ENCODE results near the gene MXD4. TPM values are rescaled to one million over a fixed set of nuclear protein-coding genes. Genes with fewer than 3 reads are reported as not detected.

Gene MXD4
- total RNA-seq, 1 experiment from 2014 or later: 12.8 TPM

GRCh38 chr4:2257361-2258081, 4.4 kb downstream of the MXD4 start:
- no TSS peak for BruUV-seq (replicated peaks)
- CTCF ChIA-PET: no interaction called here
- no peak overlapping the region for H3K4me3 Mint-ChIP-seq (ENCODE audit: low read depth, unreplicated experiment)
- no peak for DNase-seq
- no peak for TF ChIP-seq CTCF (IDR thresholded peaks at IDR 0.05; ENCODE audit: unreplicated experiment)
- no peaks in the 10 kb centered on the region for H3K27me3 Mint-ChIP-seq (ENCODE audit: unreplicated experiment)
- peaks cover 9% of the 10 kb centered on the region for H3K36me3 Mint-ChIP-seq (ENCODE audit: insufficient read depth, unreplicated experiment)
- no peak overlapping the region for H3K27ac Mint-ChIP-seq (ENCODE audit: unreplicated experiment)
- H3K4me1 Mint-ChIP-seq (ENCODE audit: low read depth, unreplicated experiment): no peaks in the 10 kb centered on the region
- intact Hi-C loops (cut with micrococcal nuclease; ENCODE audit: unreplicated experiment): no loop called here
- H3K9me3 Mint-ChIP-seq (ENCODE audit: low read depth, unreplicated experiment): no peaks in the 10 kb centered on the region

DNA sequence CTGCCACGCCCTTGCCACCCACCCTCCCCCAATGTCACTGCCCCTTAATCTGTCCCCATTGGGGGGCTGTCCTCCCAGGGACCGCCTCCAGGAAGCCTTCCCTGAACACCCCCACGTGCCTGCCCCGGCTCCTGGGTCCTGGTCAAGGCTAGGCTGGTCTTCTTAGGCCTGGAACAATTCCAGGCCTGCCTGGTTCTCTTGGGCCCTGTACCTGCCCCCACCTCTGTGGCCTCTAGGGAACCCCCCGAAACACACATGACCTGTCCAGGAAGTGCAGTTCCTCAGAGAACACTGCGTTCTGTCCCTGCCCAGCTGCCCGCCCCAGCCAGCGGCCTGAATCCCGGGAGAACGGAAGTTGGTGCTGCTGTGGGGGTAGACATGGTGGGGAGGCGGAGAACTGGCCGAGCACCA, 5.1 kb downstream of the MXD4 start:
- CTCF ChIA-PET: no interaction called here
- no peak overlapping the region for H3K27ac Mint-ChIP-seq (ENCODE audit: unreplicated experiment)
- intact Hi-C loops (cut with micrococcal nuclease; ENCODE audit: unreplicated experiment): no loop called here

DNA sequence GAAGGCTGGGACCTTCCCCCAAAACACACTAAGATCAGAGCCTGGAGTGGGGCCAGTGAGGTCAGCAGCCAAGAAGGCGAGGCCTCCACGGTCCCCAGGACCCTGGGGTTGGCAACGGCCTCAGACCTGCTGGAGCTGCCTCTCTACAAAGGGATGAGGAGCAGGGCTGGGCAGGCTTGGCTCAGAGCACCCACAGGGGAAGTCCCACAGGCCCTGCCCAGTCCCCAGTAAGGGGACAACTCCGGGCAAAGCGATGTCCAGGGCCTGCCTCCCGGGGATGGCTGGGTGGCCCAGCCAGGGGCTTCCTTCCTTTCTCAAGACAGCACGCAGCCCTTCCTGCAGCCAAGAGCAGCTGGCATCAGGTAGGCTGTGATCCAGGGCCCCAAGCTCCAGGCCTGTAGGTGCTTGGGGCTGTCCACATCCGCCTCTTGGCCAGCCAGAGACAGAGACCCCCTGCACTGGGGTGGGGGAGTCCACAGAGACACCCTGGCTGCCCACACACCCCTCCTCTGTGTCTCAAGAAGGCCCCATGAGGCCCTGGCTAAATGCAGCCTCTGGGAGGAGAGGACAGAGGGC, 5.7 kb downstream of the MXD4 start:
- H3K36me3 Mint-ChIP-seq (ENCODE audit: insufficient read depth, unreplicated experiment): no peaks in the 10 kb centered on the region
- H3K9me3 Mint-ChIP-seq (ENCODE audit: low read depth, unreplicated experiment): no peaks in the 10 kb centered on the region
- no peaks in the 10 kb centered on the region for H3K4me1 Mint-ChIP-seq (ENCODE audit: low read depth, unreplicated experiment)
- intact Hi-C loops (cut with micrococcal nuclease; ENCODE audit: unreplicated experiment): no loop called here
- no peak overlapping the region for H3K27ac Mint-ChIP-seq (ENCODE audit: unreplicated experiment)
- DNase-seq: no peak
- no TSS peak for BruUV-seq (replicated peaks)
- no peak for TF ChIP-seq CTCF (IDR thresholded peaks at IDR 0.05; ENCODE audit: unreplicated experiment)
- CTCF ChIA-PET: no interaction called here
- H3K4me3 Mint-ChIP-seq (ENCODE audit: low read depth, unreplicated experiment): no peak overlapping the region
- no peaks in the 10 kb centered on the region for H3K27me3 Mint-ChIP-seq (ENCODE audit: unreplicated experiment)

More for the DNA sequence above, 5.1 kb downstream of the MXD4 start:
- Mint-ChIP-seq H3K4me1 (ENCODE audit: low read depth, unreplicated experiment) (no peaks in the 10 kb centered on the region), H3K27me3 (ENCODE audit: unreplicated experiment) (no peaks in the 10 kb centered on the region), H3K36me3 (ENCODE audit: insufficient read depth, unreplicated experiment) (peaks cover 2% of the 10 kb centered on the region), H3K4me3 (ENCODE audit: low read depth, unreplicated experiment) (no peak overlapping the region), H3K9me3 (ENCODE audit: low read depth, unreplicated experiment) (no peaks in the 10 kb centered on the region)
- no TSS peak for BruUV-seq (replicated peaks)
- DNase-seq: no peak
- TF ChIP-seq CTCF (IDR thresholded peaks at IDR 0.05; ENCODE audit: unreplicated experiment): no peak

DNA sequence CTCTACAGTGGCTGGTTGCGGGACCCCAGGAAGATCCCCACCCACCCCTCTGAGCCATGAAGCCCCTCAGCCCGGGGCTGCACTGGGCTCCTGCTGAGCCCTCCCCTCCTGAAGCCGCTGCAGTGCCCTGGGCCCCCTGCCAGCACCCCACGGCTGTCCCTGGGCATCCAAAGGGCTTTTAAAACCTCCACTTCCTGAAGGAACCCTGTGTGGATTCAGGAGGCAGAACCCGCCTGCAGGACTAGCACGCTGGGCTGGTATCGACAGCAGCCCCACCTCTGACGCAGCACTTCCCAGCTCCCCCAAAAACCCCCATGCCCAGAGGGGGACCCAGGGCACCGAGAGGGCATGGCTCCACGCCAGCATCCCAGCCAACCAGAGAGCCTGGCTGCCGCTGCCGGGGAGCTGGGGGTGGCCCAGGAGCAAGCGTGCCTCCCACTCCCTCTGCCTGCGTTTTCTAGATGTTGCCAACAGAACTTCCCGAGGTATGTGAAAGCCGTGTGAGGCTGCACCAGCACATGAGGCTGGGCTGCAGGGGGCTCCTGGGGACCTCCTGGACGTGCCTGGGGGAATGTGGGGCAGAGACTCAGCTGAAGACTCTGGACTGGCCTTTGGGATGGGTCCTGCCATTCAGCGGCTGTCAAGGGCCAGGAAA, 6.3 kb downstream of the MXD4 start:
- no peak for DNase-seq
- CTCF ChIA-PET: no interaction called here
- no peak for TF ChIP-seq CTCF (IDR thresholded peaks at IDR 0.05; ENCODE audit: unreplicated experiment)
- no peak overlapping the region for H3K4me3 Mint-ChIP-seq (ENCODE audit: low read depth, unreplicated experiment)
- no peak overlapping the region for H3K27ac Mint-ChIP-seq (ENCODE audit: unreplicated experiment)
- no peaks in the 10 kb centered on the region for H3K9me3 Mint-ChIP-seq (ENCODE audit: low read depth, unreplicated experiment)
- BruUV-seq (replicated peaks): no TSS peak
- no peaks in the 10 kb centered on the region for H3K4me1 Mint-ChIP-seq (ENCODE audit: low read depth, unreplicated experiment)
- intact Hi-C loops (cut with micrococcal nuclease; ENCODE audit: unreplicated experiment): no loop called here
- H3K27me3 Mint-ChIP-seq (ENCODE audit: unreplicated experiment): no peaks in the 10 kb centered on the region
- H3K36me3 Mint-ChIP-seq (ENCODE audit: insufficient read depth, unreplicated experiment): no peaks in the 10 kb centered on the region
